Upper lobe of left lung (tissue), 4 donors: ENCODE measurements around the gene RAPGEF5.

Source experiments
- CTCF ChIP-seq, 6 experiments: fragments of 450-650 bp in 4 of 6; fragments of 200-600 bp in 2 of 6; sonication (generic) in 2 of 6; IDR thresholded peaks; one replicate each; pipeline ENCODE4 v1.5.1; 2016 to 2019; ENCODE audit warnings: antibody characterized with exemption in 6 of 6
- EP300 ChIP-seq, 4 donors: sonication (generic); formaldehyde crosslinking; IDR thresholded peaks; one replicate each; pipeline ENCODE4 v1.5.1; 2017; ENCODE audit warnings: antibody characterized with exemption in 4 of 4, control low read depth in 2 of 4
- POLR2A ChIP-seq, 4 donors: fragments of 450-650 bp; IDR thresholded peaks; one replicate each; pipeline ENCODE4 v1.5.1; 2016 to 2017; ENCODE audit warnings: antibody characterized with exemption in 4 of 4, mild to moderate bottlenecking in 2 of 4
- POLR2AphosphoS5 ChIP-seq, 2 donors: sonication (generic); formaldehyde crosslinking; IDR thresholded peaks; one replicate each; pipeline ENCODE4 v1.5.1; 2017; ENCODE audit warnings: antibody characterized with exemption in 2 of 2

GRCh38 chr7:22234227-22234626 lies 122.7 kb downstream of the RAPGEF5 start:
- TF ChIP-seq CTCF (IDR thresholded peaks at IDR 0.05), result no peak
- TF ChIP-seq POLR2A (IDR thresholded peaks at IDR 0.05), result no peak
- TF ChIP-seq EP300 (IDR thresholded peaks at IDR 0.05), result no peak
- TF ChIP-seq POLR2AphosphoS5 (IDR thresholded peaks at IDR 0.05), result no peak
